Osteoblast (primary cell): Measurements from ENCODE around the gene KLF15. TPM values are rescaled to one million over a fixed set of nuclear protein-coding genes. Genes with fewer than 3 reads are reported as not detected.

Source experiments
- DNase-seq: peaks from one replicate; pipeline ENCODE4 v3.0.0; 2011; ENCODE audit warnings: low spot score, mixed read lengths; ENCODE audit not compliant: insufficient read length; ENCODE audit errors: missing footprints
- H2AFZ ChIP-seq: 2 replicates; pipeline ENCODE4 v1.6.0; 2011; ENCODE audit warnings: mild to moderate bottlenecking, low read length
- H3K27ac ChIP-seq: 2 replicates; pipeline ENCODE4 v1.5.1; 2011; ENCODE audit warnings: mild to moderate bottlenecking, low read depth, low read length, moderate library complexity
- H3K27me3 ChIP-seq: 2 replicates; pipeline ENCODE4 v1.6.0; 2012; ENCODE audit warnings: mild to moderate bottlenecking, control low read depth, inconsistent platforms, low read length, moderate library complexity; ENCODE audit not compliant: insufficient read depth
- H3K36me3 ChIP-seq: 2 replicates; pipeline ENCODE4 v1.5.1; 2011; ENCODE audit warnings: mild to moderate bottlenecking, low read length, control low read depth, moderate library complexity; ENCODE audit not compliant: insufficient read depth
- H3K4me1 ChIP-seq: 2 replicates; pipeline ENCODE4 v1.5.1; 2011; ENCODE audit warnings: mild to moderate bottlenecking, low read length, control low read depth, moderate library complexity; ENCODE audit not compliant: insufficient read depth
- H3K4me2 ChIP-seq: 2 replicates; pipeline ENCODE4 v1.6.0; 2011; ENCODE audit warnings: mild to moderate bottlenecking, low read length; ENCODE audit not compliant: insufficient read depth
- H3K4me3 ChIP-seq: fragments of 200-600 bp; sonication (generic); 3 replicates; pipeline ENCODE4 v1.5.1; 2012; ENCODE audit warnings: mild to moderate bottlenecking, low read length, inconsistent platforms; ENCODE audit not compliant: insufficient read depth
- H3K79me2 ChIP-seq: 2 replicates; pipeline ENCODE4 v1.6.0; 2012; ENCODE audit warnings: mild to moderate bottlenecking, low read length, control low read depth, inconsistent platforms; ENCODE audit not compliant: insufficient read depth
- H3K9me3 ChIP-seq: 2 replicates; pipeline ENCODE4 v1.5.1; 2011; ENCODE audit warnings: low read depth, low read length, control low read depth
- H4K20me1 ChIP-seq: 2 replicates; pipeline ENCODE4 v1.6.0; 2012; ENCODE audit warnings: mild to moderate bottlenecking, low read length, control low read depth; ENCODE audit not compliant: insufficient read depth
- total RNA-seq: library from RNA; depleted of rRNA; stranded (reverse); fragments of >200 nt; gene quantifications from 2 replicates; pipeline ENCODE4 v1.2.3, GENCODE V29; 2012
- TF ChIP-seq, protein P1 (sequence below): IDR thresholded peaks from 2 replicates; pipeline ENCODE4 v1.5.1; 2011; ENCODE audit warnings: mild to moderate bottlenecking, low read depth, low read length, moderate library complexity; ENCODE audit errors: extremely low read depth

KLF15 gene
- total RNA-seq, 1 donor = 4.3 TPM

DNA sequence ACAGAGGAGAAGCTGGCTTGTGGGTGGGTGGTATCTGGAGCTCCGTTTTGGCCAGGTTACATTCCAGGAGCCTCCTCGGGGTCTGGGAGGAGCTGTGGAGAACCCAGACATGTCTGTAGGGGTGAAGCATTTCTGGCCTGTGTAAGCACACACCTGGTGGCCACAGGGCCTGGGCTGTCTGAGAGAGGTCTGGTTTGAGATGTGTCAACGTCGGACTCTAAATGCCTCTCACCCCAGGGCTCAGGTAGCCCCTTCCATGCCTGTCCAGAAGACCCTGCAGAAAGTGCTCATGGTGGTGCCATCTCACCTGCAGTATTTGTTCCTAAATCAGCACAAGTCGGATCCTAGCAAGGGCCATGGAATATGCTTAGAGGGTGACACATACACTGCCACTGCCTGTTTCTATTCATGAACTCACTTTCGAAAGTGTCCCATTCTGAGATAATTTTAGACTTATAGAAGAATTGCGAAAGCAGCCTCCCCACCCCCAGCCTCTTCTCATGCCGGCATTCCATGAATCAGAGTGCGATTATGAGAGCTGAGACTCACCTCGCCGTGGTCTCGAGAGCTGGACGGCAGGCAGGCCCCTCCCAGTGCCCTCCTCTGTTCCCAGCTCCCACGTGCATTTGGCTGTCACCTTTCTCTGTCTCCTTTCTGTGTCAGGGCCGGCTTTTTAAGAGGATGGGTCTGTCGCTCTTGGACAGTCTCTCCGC is 63.7 kb downstream of the KLF15 start:
- Histone ChIP-seq H3K79me2 (no peaks in the 10 kb centered on the region), H3K4me2 (peak overlapping the region; percentile 30), H2AFZ (peak overlapping the region; percentile 60), H3K4me1 (no peaks in the 10 kb centered on the region), H3K9me3 (no peaks in the 10 kb centered on the region), H4K20me1 (no peaks in the 10 kb centered on the region), H3K4me3 (no peak overlapping the region), H3K27me3 (peaks cover 11% of the 10 kb centered on the region), H3K27ac (no peak overlapping the region), H3K36me3 (no peaks in the 10 kb centered on the region)
- TF ChIP-seq, protein P1, sequence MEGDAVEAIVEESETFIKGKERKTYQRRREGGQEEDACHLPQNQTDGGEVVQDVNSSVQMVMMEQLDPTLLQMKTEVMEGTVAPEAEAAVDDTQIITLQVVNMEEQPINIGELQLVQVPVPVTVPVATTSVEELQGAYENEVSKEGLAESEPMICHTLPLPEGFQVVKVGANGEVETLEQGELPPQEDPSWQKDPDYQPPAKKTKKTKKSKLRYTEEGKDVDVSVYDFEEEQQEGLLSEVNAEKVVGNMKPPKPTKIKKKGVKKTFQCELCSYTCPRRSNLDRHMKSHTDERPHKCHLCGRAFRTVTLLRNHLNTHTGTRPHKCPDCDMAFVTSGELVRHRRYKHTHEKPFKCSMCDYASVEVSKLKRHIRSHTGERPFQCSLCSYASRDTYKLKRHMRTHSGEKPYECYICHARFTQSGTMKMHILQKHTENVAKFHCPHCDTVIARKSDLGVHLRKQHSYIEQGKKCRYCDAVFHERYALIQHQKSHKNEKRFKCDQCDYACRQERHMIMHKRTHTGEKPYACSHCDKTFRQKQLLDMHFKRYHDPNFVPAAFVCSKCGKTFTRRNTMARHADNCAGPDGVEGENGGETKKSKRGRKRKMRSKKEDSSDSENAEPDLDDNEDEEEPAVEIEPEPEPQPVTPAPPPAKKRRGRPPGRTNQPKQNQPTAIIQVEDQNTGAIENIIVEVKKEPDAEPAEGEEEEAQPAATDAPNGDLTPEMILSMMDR = no peak
- peak; percentile 80 for DNase-seq

Other genes with a start within 250 kb of the KLF15 start
- under 0.01 TPM in 1 of 2 replicates, not detected in the other for gene ALDH1L1, start 176.8 kb downstream of the KLF15 start, total RNA-seq
- gene CFAP100, start 37.5 kb upstream of the KLF15 start, total RNA-seq = not detected in 2 replicates
- 26.8 and 27.1 TPM in 2 replicates for gene ZXDC, start 118.5 kb upstream of the KLF15 start, total RNA-seq
- not detected in 2 replicates for gene UROC1, start 160.4 kb upstream of the KLF15 start, total RNA-seq
- under 0.01 TPM in 1 of 2 replicates, not detected in the other for gene CHST13, start 166.7 kb upstream of the KLF15 start, total RNA-seq
- not detected in 2 replicates for gene C3orf22, start 201.5 kb upstream of the KLF15 start, total RNA-seq